Stomach (tissue), 9 donors: ENCODE data around the gene FSCN2. TPM values are rescaled to one million over a fixed set of nuclear protein-coding genes. Genes with fewer than 3 reads are reported as not detected.

ENCODE experiments used
- DNase-seq, 2 donors: peaks; one replicate each; pipeline versions ENCODE4 v3.0.0 to v3.0.0-alpha.2; 2013 to 2019
- H3K27ac ChIP-seq, 5 donors: fragments of 200-600 bp in 4 of 5; sonication (generic) in 4 of 5; one replicate each; pipeline ENCODE4 v1.5.1; 2013 to 2019; ENCODE audit warnings: mild to moderate bottlenecking in 1 of 5, moderate library complexity in 1 of 5
- H3K27me3 ChIP-seq, 3 donors: fragments of 200-600 bp; sonication (generic); one replicate each; pipeline ENCODE4 v1.5.1; 2017 to 2019; ENCODE audit warnings: mixed run types in 1 of 3
- H3K36me3 ChIP-seq, 4 donors: fragments of 200-600 bp; sonication (generic); 1 replicate in 3 of 4; 2 replicates in 1 of 4; pipeline ENCODE4 v1.5.1; 2016 to 2019
- H3K4me1 ChIP-seq, 4 donors: fragments of 200-600 bp; sonication (generic); one replicate each; pipeline ENCODE4 v1.5.1; 2016 to 2019
- H3K4me3 ChIP-seq, 4 donors: fragments of 200-600 bp; sonication (generic) in 3 of 4; one replicate each; pipeline ENCODE4 v1.5.1; 2016 to 2019; ENCODE audit warnings: mild to moderate bottlenecking in 1 of 4
- H3K9me3 ChIP-seq, 4 donors: fragments of 200-600 bp; sonication (generic); one replicate each; pipeline ENCODE4 v1.5.1; 2016 to 2019
- EP300 ChIP-seq: sonication (generic); formaldehyde crosslinking; IDR thresholded peaks from one replicate; pipeline ENCODE4 v1.6.1; 2017; ENCODE audit warnings: antibody characterized with exemption
- POLR2A ChIP-seq, 4 donors: fragments of 450-650 bp; IDR thresholded peaks; one replicate each; pipeline ENCODE4 v1.6.1; 2016; ENCODE audit warnings: antibody characterized with exemption in 4 of 4, control low read depth in 2 of 4, mild to moderate bottlenecking in 1 of 4, moderate library complexity in 1 of 4
- POLR2AphosphoS5 ChIP-seq, 3 donors: sonication (generic); formaldehyde crosslinking; IDR thresholded peaks; one replicate each; pipeline ENCODE4 v1.6.1; 2016; ENCODE audit warnings: antibody characterized with exemption in 3 of 3
- WGBS, 5 donors: extraction: QIAGEN DNeasy Blood & Tissue Kit in 3 of 5; methylation state at CpG; one replicate each; pipeline versions ENCODE4 v1.1.5 to v1.1.7; 2013 to 2018; 5-methylcytosine and 5-hydroxymethylcytosine counted together
- intact Hi-C: fragments of 100-400 bp; cut with DNase I; formaldehyde crosslinking; loops from one replicate; pipeline ENCODE4 v1.15.1; 2023; ENCODE audit warnings: low total_unique reads
- polyA plus RNA-seq, 3 donors: library from polyadenylated mRNA; stranded (reverse); fragments of 200-250 nt; gene quantifications; one replicate each; pipeline ENCODE4 v1.2.3, GENCODE V29; 2013
- total RNA-seq, 5 donors: library from RNA; depleted of rRNA; stranded (reverse); fragments of >200 nt; gene quantifications; one replicate each; pipeline versions ENCODE4 v1.1.0 to v1.2.3, GENCODE V29; 2014 to 2016
- TF ChIP-seq, protein P1 (sequence below), 7 experiments: fragments of 450-650 bp in 4 of 7; fragments of 200-600 bp in 3 of 7; sonication (generic) in 3 of 7; IDR thresholded peaks; one replicate each; pipeline ENCODE4 v1.5.1; 2016 to 2019; ENCODE audit warnings: antibody characterized with exemption in 7 of 7, control low read depth in 2 of 7, mild to moderate bottlenecking in 1 of 7
- donor health status: healthy with polysubstance abuse.
- donor health status: Bipolar disorder and iron deficiency.
- donor health status: healthy.

Gene FSCN2
- total and polyA plus RNA-seq, 8 donors = 0.90 to 21.7 (median 2.8) TPM; not detected in 1

DNA sequence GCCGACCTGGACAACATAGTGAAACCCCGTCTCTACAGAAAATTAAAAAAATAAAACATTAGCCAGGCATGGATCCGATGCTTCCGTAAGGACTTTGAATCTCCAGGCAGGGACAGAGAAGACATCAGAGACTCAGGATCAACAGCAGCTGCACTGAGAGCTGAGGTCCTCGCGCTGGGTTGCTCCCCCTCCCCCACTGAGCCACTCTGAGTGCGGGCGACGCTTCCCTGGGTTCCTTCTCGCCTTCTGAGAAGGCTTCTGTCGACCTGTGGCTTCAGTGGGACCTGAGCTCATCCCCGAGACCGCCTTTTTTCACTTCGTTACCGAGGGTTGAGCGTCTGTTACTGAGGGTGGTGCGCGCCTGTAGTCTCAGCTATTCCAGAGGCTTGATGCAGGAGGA lies 36.0 kb upstream of the FSCN2 start:
- Histone ChIP-seq H3K27me3 (peaks cover 0 to 19% (median 0%) of the 10 kb centered on the region in 3 donors), H3K4me1 (peaks cover 14 to 35% (median 21%) of the 10 kb centered on the region in 4 donors), H3K4me3 (no peak overlapping the region), H3K9me3 (no peaks in the 10 kb centered on the region), H3K27ac (no peak overlapping the region), H3K36me3 (no peaks in the 10 kb centered on the region)
- intact Hi-C loops = no loop called here
- TF ChIP-seq, protein P1, sequence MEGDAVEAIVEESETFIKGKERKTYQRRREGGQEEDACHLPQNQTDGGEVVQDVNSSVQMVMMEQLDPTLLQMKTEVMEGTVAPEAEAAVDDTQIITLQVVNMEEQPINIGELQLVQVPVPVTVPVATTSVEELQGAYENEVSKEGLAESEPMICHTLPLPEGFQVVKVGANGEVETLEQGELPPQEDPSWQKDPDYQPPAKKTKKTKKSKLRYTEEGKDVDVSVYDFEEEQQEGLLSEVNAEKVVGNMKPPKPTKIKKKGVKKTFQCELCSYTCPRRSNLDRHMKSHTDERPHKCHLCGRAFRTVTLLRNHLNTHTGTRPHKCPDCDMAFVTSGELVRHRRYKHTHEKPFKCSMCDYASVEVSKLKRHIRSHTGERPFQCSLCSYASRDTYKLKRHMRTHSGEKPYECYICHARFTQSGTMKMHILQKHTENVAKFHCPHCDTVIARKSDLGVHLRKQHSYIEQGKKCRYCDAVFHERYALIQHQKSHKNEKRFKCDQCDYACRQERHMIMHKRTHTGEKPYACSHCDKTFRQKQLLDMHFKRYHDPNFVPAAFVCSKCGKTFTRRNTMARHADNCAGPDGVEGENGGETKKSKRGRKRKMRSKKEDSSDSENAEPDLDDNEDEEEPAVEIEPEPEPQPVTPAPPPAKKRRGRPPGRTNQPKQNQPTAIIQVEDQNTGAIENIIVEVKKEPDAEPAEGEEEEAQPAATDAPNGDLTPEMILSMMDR (IDR thresholded peaks at IDR 0.05) = no peak
- TF ChIP-seq POLR2A (IDR thresholded peaks at IDR 0.05) (no peak), POLR2AphosphoS5 (IDR thresholded peaks at IDR 0.05) (no peak), EP300 (no peak)
- 64 to 72% (median 71%) methylated on average over 18 of the region's 18 CpGs for WGBS, 5 donors
- DNase-seq = no peak

DNA sequence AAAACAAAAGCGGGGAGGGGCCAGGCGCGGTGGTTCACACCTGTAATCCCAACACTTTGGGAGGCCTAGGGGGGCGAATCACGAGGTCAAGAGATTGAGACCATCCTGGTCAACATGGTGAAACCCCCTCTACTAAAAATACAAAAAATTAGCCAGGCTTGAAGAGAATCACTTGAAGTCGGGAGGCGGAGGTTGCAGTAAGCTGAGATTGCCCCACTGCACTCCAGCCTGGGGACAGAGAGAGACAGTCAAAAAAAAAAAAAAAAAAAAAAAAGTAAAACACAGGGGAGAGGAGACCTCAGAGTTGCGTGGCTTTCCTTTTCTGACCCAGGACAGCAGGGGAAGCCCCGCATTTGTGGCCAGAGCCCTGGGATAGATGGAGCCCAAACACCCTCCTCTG lies 35.5 kb upstream of the FSCN2 start:
- intact Hi-C loops = no loop called here
- WGBS, 5 donors = 81 to 90% (median 85%) methylated on average over 9 of the region's 9 CpGs

GRCh38 chr17:81493198-81494038 lies 34.8 kb upstream of the FSCN2 start:
- Histone ChIP-seq H3K4me1 (peaks cover 6 to 24% (median 10%) of the 10 kb centered on the region in 4 donors), H3K9me3 (no peaks in the 10 kb centered on the region), H3K27me3 (peaks cover 0 to 19% (median 0%) of the 10 kb centered on the region in 3 donors), H3K4me3 (no peak overlapping the region), H3K36me3 (no peaks in the 10 kb centered on the region), H3K27ac (no peak overlapping the region)
- 65 to 84% (median 76%) methylated on average over 15 to 16 of the region's 16 CpGs for WGBS, 5 donors
- no peak for DNase-seq
- intact Hi-C loops = no loop called here
- TF ChIP-seq POLR2A (IDR thresholded peaks at IDR 0.05) (no peak), EP300 (no peak), POLR2AphosphoS5 (IDR thresholded peaks at IDR 0.05) (no peak)
- TF ChIP-seq, protein P1 (IDR thresholded peaks at IDR 0.05) = no peak

More for the DNA sequence above, 35.5 kb upstream of the FSCN2 start:
- no peak overlapping the region for H3K27ac ChIP-seq
- peaks cover 0 to 19% (median 0%) of the 10 kb centered on the region in 3 donors for H3K27me3 ChIP-seq
- no peaks in the 10 kb centered on the region for H3K9me3 ChIP-seq
- H3K36me3 ChIP-seq = no peaks in the 10 kb centered on the region
- TF ChIP-seq POLR2AphosphoS5 (IDR thresholded peaks at IDR 0.05) (no peak), POLR2A (IDR thresholded peaks at IDR 0.05) (no peak), EP300 (no peak)
- TF ChIP-seq, protein P1 (IDR thresholded peaks at IDR 0.05) = no peak
- peaks cover 10 to 30% (median 16%) of the 10 kb centered on the region in 4 donors for H3K4me1 ChIP-seq
- H3K4me3 ChIP-seq = no peak overlapping the region
- no peak for DNase-seq

DNA sequence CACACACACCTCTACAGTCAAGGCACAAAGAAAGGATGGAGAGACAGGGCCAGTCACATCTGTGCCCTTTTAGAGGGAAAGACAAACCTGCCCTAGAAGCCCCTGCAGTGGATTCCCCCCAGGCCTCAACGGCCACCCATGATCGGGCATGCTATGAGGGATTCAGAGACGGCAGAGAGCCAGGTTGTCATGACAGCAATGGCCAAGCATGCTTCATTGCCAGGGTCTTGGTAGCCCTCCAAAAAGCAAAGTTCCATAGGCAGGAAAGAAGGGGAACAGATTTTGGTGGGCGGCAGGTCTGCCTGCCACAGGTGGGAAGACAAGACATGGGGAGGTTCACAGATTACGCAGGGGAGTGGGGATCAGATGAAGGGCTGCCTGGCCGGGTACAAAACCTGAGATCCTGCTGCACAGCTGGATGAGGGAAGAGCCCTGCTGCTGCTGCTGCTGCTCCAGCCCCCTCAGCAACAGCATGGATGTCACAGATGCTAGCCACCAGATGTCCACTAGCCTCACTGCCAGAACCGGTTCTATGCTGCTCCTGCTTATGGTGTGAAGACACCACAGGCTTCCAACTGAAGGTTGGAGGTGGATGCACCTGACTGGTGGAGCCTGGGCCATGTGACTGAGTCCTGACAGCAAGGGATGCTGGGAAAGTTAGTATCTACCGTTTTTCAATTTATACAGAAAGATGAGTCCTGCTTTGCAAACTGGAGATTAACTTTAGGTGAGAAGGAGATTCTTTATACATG lies 33.4 kb upstream of the FSCN2 start:
- WGBS, 5 donors = 36 to 54% (median 44%) methylated on average over 8 of the region's 8 CpGs
- H3K36me3 ChIP-seq = no peaks in the 10 kb centered on the region

More for the DNA sequence above, 33.4 kb upstream of the FSCN2 start:
- H3K4me3 ChIP-seq = no peak overlapping the region
- peaks cover 0 to 16% (median 5%) of the 10 kb centered on the region in 4 donors for H3K4me1 ChIP-seq
- peak in 1 of 2 donors; percentile 66 for DNase-seq
- H3K27me3 ChIP-seq = peaks cover 0 to 28% (median 0%) of the 10 kb centered on the region in 3 donors
- no peak for TF ChIP-seq EP300
- no peak for TF ChIP-seq POLR2A (IDR thresholded peaks at IDR 0.05)
- no peak for TF ChIP-seq POLR2AphosphoS5 (IDR thresholded peaks at IDR 0.05)
- TF ChIP-seq, protein P1 (IDR thresholded peaks at IDR 0.05) = no peak
- intact Hi-C loops = loop anchor here (5.0 kb wide), 1 partner anchor 48 kb away; no protein-coding TSS in a partner anchor
- H3K9me3 ChIP-seq = no peaks in the 10 kb centered on the region
- no peak overlapping the region for H3K27ac ChIP-seq
